ENCODE data around the gene TBC1D23. TPM values are rescaled to one million over a fixed set of nuclear protein-coding genes. Genes with fewer than 3 reads are reported as not detected.

Gene TBC1D23
- total and polyA plus RNA-seq, 2 of the 13 experiments (the other 11 are each of a cell fraction or from before 2014, with no cell fraction given): 28.7 to 35.4 TPM

DNA sequence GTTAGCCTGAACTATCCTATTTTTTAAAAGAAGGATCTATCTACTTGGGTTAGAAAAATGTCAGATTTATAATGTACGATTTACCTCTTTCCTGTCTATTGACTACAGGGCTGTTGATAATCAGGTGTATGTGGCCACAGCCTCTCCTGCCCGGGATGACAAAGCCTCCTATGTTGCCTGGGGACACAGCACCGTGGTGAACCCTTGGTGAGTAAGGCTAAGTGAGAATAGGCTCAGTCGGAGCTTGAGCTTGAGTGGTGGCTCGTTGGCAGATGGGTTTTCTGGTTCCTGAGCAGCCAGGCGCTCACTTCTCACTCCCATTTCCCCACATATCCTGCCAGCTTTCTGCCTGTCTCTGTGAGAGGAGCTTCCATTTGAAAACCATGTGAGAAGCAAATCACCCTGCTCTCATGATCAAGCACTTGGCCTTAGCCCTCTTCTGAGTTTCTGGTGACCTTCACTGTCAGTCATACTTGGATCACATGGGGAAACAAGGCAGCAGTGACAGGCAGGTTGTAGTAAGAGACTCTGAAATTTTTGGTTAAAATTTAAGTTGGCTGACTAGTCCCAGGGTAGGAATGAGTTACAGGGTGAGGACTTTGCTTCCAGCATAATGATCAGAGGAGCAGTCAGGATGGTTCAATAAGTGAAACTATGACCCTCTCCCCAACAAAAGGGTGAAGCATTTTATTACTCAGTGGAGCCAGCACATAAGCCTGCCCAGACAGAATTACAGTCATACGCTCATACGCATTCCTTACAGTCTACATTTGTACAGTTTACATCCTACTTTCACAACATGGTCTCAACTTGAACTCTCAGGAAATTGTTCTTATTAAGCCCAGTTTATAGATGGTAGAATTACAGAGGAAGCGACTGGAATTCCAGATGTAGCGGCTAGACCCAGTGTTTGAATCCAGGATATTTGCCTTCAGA is 91.8 kb downstream of the TBC1D23 start (continued):
- TF ChIP-seq, protein P1, sequence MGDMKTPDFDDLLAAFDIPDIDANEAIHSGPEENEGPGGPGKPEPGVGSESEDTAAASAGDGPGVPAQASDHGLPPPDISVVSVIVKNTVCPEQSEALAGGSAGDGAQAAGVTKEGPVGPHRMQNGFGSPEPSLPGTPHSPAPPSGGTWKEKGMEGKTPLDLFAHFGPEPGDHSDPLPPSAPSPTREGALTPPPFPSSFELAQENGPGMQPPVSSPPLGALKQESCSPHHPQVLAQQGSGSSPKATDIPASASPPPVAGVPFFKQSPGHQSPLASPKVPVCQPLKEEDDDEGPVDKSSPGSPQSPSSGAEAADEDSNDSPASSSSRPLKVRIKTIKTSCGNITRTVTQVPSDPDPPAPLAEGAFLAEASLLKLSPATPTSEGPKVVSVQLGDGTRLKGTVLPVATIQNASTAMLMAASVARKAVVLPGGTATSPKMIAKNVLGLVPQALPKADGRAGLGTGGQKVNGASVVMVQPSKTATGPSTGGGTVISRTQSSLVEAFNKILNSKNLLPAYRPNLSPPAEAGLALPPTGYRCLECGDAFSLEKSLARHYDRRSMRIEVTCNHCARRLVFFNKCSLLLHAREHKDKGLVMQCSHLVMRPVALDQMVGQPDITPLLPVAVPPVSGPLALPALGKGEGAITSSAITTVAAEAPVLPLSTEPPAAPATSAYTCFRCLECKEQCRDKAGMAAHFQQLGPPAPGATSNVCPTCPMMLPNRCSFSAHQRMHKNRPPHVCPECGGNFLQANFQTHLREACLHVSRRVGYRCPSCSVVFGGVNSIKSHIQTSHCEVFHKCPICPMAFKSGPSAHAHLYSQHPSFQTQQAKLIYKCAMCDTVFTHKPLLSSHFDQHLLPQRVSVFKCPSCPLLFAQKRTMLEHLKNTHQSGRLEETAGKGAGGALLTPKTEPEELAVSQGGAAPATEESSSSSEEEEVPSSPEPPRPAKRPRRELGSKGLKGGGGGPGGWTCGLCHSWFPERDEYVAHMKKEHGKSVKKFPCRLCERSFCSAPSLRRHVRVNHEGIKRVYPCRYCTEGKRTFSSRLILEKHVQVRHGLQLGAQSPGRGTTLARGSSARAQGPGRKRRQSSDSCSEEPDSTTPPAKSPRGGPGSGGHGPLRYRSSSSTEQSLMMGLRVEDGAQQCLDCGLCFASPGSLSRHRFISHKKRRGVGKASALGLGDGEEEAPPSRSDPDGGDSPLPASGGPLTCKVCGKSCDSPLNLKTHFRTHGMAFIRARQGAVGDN (CRISPR knock-in tag; IDR thresholded peaks at IDR 0.05): peak; percentile 37
- no peak for TF ChIP-seq MIER2 (CRISPR knock-in tag; IDR thresholded peaks at IDR 0.05)
- no peak for TF ChIP-seq NR2F2 (IDR thresholded peaks at IDR 0.05; ENCODE audit: borderline replicate concordance, low read depth)
- TF ChIP-seq ZMYM4 (CRISPR knock-in tag; IDR thresholded peaks at IDR 0.05): peak; percentile 57; the same call in 1 of the 2 replicates
- TF ChIP-seq SP1 (IDR thresholded peaks at IDR 0.05): no peak
- TF ChIP-seq SP1 (CRISPR knock-in tag; IDR thresholded peaks at IDR 0.05): no peak

DNA sequence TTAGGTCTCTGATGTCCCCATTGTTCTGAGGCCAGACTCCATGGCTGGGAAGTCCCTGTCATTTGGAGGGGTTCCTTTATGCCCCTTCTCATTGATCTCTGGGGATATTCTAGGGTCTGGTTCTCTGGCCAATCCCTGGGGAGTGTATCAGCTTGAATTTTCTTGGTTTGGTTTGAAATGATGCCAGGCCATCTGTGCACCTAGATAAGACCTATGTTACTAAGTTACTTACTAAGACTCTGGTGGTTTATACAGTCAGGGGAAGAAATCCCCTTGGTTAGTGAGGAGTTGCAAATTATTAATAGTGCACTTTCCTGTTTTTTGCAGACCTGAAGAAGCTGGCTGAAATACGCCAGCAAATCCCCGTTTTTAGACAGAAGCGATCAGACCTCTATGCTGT is 94.1 kb downstream of the TBC1D23 start:
- TF ChIP-seq ZNF441 (CRISPR knock-in tag; IDR thresholded peaks at IDR 0.05; ENCODE audit: borderline replicate concordance) (no peak), MEIS1 (CRISPR knock-in tag; IDR thresholded peaks at IDR 0.05; ENCODE audit: borderline replicate concordance) (no peak), ZNF230 (CRISPR knock-in tag; IDR thresholded peaks at IDR 0.05) (no peak), THYN1 (CRISPR knock-in tag; IDR thresholded peaks at IDR 0.05; ENCODE audit: borderline replicate concordance, low read depth) (no peak), PHF8 (CRISPR knock-in tag; IDR thresholded peaks at IDR 0.05) (no peak), ZFP36L1 (CRISPR knock-in tag; IDR thresholded peaks at IDR 0.05) (no peak), ZNF335 (CRISPR knock-in tag; IDR thresholded peaks at IDR 0.05) (no peak), ZNF17 (CRISPR knock-in tag; IDR thresholded peaks at IDR 0.05) (no peak), TGIF2 (CRISPR knock-in tag; IDR thresholded peaks at IDR 0.05) (no peak), ZNF24 (IDR thresholded peaks at IDR 0.05) (no peak)
- TF ChIP-seq, protein P2, sequence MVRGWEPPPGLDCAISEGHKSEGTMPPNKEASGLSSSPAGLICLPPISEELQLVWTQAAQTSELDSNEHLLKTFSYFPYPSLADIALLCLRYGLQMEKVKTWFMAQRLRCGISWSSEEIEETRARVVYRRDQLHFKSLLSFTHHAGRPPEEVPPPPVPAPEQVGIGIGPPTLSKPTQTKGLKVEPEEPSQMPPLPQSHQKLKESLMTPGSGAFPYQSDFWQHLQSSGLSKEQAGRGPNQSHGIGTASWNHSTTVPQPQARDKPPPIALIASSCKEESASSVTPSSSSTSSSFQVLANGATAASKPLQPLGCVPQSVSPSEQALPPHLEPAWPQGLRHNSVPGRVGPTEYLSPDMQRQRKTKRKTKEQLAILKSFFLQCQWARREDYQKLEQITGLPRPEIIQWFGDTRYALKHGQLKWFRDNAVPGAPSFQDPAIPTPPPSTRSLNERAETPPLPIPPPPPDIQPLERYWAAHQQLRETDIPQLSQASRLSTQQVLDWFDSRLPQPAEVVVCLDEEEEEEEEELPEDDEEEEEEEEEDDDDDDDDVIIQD (CRISPR knock-in tag; IDR thresholded peaks at IDR 0.05; ENCODE audit: low read depth): no peak
- DNase-seq (ENCODE audit: low spot score) (no peak), FAIRE-seq (no peak), ATAC-seq (no peak)
- H3K27me3 ChIP-seq (ENCODE audit: control insufficient read depth in 1 of 2, insufficient read depth in 2 of 2, low read length in 2 of 2): no peaks in the 10 kb centered on the region
- peaks cover 10 to 31% of the 10 kb centered on the region in 2 experiments; a peak in 4 of 5 replicates for H3K36me3 ChIP-seq (replicated peaks in 1 of 2; ENCODE audit: control insufficient read depth in 1 of 2, insufficient read depth in 2 of 2, low read length in 2 of 2)
- H3K79me2 ChIP-seq (ENCODE audit: insufficient read depth, low read length): no peaks in the 10 kb centered on the region
- POLR2A ChIA-PET: interaction anchor here (0.9 to 1.1 kb wide), 2 partner anchors 20 to 46 kb away, joined by 3 to 4 read pairs; partner anchors contain the start of genes LNP1, NIT2 and TOMM70
- no peak overlapping the region for H3K27ac ChIP-seq (ENCODE audit: extremely low read length, insufficient read depth, low read length)
- no peak overlapping the region for H3K4me2 ChIP-seq (ENCODE audit: low read depth, low read length)
- H3K9me3 ChIP-seq (ENCODE audit: low read length): no peaks in the 10 kb centered on the region
- H3K4me3 ChIP-seq (replicated peaks in 1 of 3; ENCODE audit: insufficient read depth in 1 of 3, low read depth in 2 of 3, low read length in 3 of 3): no peak overlapping the region
- no peak overlapping the region for H2AFZ ChIP-seq (ENCODE audit: low read length)
- H3K9ac ChIP-seq (ENCODE audit: insufficient read depth, low read depth, low read length): no peak overlapping the region
- H4K20me1 ChIP-seq (ENCODE audit: insufficient read depth, low read length): no peaks in the 10 kb centered on the region
- H3K4me1 ChIP-seq (ENCODE audit: insufficient read depth, low read length): peaks cover 32% of the 10 kb centered on the region
- CTCF ChIA-PET (ENCODE audit: low intra/inter-chr PET ratio, low total read pairs): no interaction called here
- in situ Hi-C loops (cut with HindIII; ENCODE audit: extremely low pct_ligation_motif_present, low pct_unique_long_range_greater_than_20kb) (no loop called here), intact Hi-C loops (cut with micrococcal nuclease; ENCODE audit: unreplicated experiment) (no loop called here)
- WGBS (ENCODE audit: low lambda C conversion rate): 95% methylated on average over 3 of the region's 3 CpGs
- no TSS peak for BruUV-seq (replicated peaks)

All from HepG2 (cell line).